SK-N-SH (cell line): ENCODE measurements around the gene RFPL3. TPM values are rescaled to one million over a fixed set of nuclear protein-coding genes. Genes with fewer than 3 reads are reported as not detected.
"Not testable (repeated sequence)": the region's sequence is repeated elsewhere in the genome, so short reads cannot be mapped to it uniquely, and the experiment has no call there.

Experiments used
- CTCF ChIA-PET: fragments of 300-600, 350-600 bp; formaldehyde crosslinking; extraction: SDS; loops from one replicate; lab custom pipeline; 2021; lab: Yijun Ruan, JAX
- POLR2A ChIA-PET: fragments of 350-600 bp; sonication (Branson Sonifier 250); formaldehyde crosslinking; extraction: SDS; loops from one replicate; lab custom pipeline; 2020; ENCODE audit warnings: antibody characterized with exemption, inconsistent platforms; lab: Yijun Ruan, JAX
- DNase-seq: peaks from one replicate; pipeline ENCODE4 v3.0.0; 2012
- H2AFZ ChIP-seq: fragments of 200-600 bp; sonication (generic); 2 replicates; pipeline ENCODE4 v1.8.1; 2016; ENCODE audit warnings: antibody characterized with exemption, mild to moderate bottlenecking, low read depth
- H3F3A ChIP-seq: fragments of 200-600 bp; sonication (generic); replicated peaks from 2 replicates; pipeline ENCODE3; 2016; ENCODE audit warnings: antibody characterized with exemption, mild to moderate bottlenecking; ENCODE audit not compliant: insufficient read depth
- H3K27ac ChIP-seq, 2 experiments: fragments of 200-500 bp in 1 of 2; fragments of 200-600 bp in 1 of 2; sonication (Bioruptor generic) in 1 of 2; sonication (generic), shearing (Covaris generic) in 1 of 2; 2 replicates each; pipeline versions ENCODE4 v1.5.1 to v1.6.1; 2014 to 2016; ENCODE audit warnings: low read depth in 2 of 2, inconsistent platforms in 1 of 2, low read length in 1 of 2, mild to moderate bottlenecking in 1 of 2, mixed read lengths in 1 of 2
- H3K27me3 ChIP-seq: fragments of 200-600 bp; sonication (generic), shearing (Covaris generic); 2 replicates; pipeline ENCODE4 v1.6.1; 2016; ENCODE audit warnings: mixed run types; ENCODE audit not compliant: insufficient read depth
- H3K36me3 ChIP-seq, 2 experiments: fragments of 200-500 bp in 1 of 2; fragments of 200-600 bp in 1 of 2; sonication (Bioruptor generic) in 1 of 2; sonication (generic) in 1 of 2; replicated peaks in 1 of 2; 2 replicates each; pipeline versions ENCODE3 to v1.5.1; 2014 to 2016; ENCODE audit warnings: low read length in 1 of 2, mild to moderate bottlenecking in 1 of 2; ENCODE audit not compliant: insufficient read depth in 2 of 2, control insufficient read depth in 1 of 2
- H3K4me1 ChIP-seq, 2 experiments: fragments of 200-500 bp in 1 of 2; fragments of 200-600 bp in 1 of 2; sonication (Bioruptor generic) in 1 of 2; sonication (generic), shearing (Covaris generic) in 1 of 2; 2 replicates each; pipeline versions ENCODE4 v1.5.1 to v1.6.1; 2014 to 2016; ENCODE audit warnings: low read depth in 1 of 2, low read length in 1 of 2, mixed run types in 1 of 2; ENCODE audit not compliant: insufficient read depth in 2 of 2, control insufficient read depth in 1 of 2
- H3K4me2 ChIP-seq: fragments of 200-600 bp; sonication (generic), shearing (Covaris generic); 2 replicates; pipeline ENCODE4 v1.6.1; 2017; ENCODE audit warnings: mixed run types
- H3K4me3 ChIP-seq, 2 experiments: fragments of 200-500 bp in 1 of 2; fragments of 200-600 bp in 1 of 2; sonication (Bioruptor generic) in 1 of 2; sonication (generic), shearing (Covaris generic) in 1 of 2; 2 replicates each; pipeline versions ENCODE4 v1.5.1 to v1.8.1; 2014 to 2016; ENCODE audit warnings: low read depth in 2 of 2, inconsistent platforms in 1 of 2, low read length in 1 of 2, mild to moderate bottlenecking in 1 of 2, mixed read lengths in 1 of 2, moderate library complexity in 1 of 2
- H3K79me2 ChIP-seq: fragments of 200-600 bp; sonication (generic); 2 replicates; pipeline ENCODE4 v1.8.1; 2017; ENCODE audit warnings: mild to moderate bottlenecking; ENCODE audit not compliant: insufficient read depth
- H3K9ac ChIP-seq: fragments of 200-600 bp; sonication (generic); 2 replicates; pipeline ENCODE4 v1.6.1; 2017; ENCODE audit warnings: mixed run types
- H3K9me2 ChIP-seq: fragments of 200-600 bp; sonication (generic); 2 replicates; pipeline ENCODE4 v1.6.1; 2017; ENCODE audit warnings: mixed run types
- H3K9me3 ChIP-seq: fragments of 200-600 bp; sonication (generic); 2 replicates; pipeline ENCODE4 v1.6.1; 2017; ENCODE audit warnings: mixed run types, mild to moderate bottlenecking, moderate library complexity
- H4K20me1 ChIP-seq: fragments of 200-600 bp; sonication (generic); 2 replicates; pipeline ENCODE4 v1.6.1; 2017; ENCODE audit warnings: mild to moderate bottlenecking, mixed run types; ENCODE audit not compliant: insufficient read depth
- EP300 ChIP-seq, 2 experiments: IDR thresholded peaks; 2 replicates each; pipeline versions ENCODE4 v1.4.0 to v1.6.1; 2012; ENCODE audit warnings: borderline replicate concordance in 1 of 2, low read depth in 1 of 2, low read length in 1 of 2
- FOXJ3 ChIP-seq: sonication (generic); formaldehyde crosslinking; IDR thresholded peaks from 2 replicates; pipeline ENCODE4 v1.5.1; 2020; ENCODE audit warnings: mild to moderate bottlenecking, missing genetic modification reagents
- FOXM1 ChIP-seq: IDR thresholded peaks from 2 replicates; pipeline ENCODE4 v1.4.0; 2012; ENCODE audit warnings: low read depth, mild to moderate bottlenecking
- GABPA ChIP-seq: IDR thresholded peaks from 2 replicates; pipeline ENCODE4 v1.4.0; 2012; ENCODE audit warnings: low read depth, mild to moderate bottlenecking
- IRF3 ChIP-seq: fragments of 150-350 bp; IDR thresholded peaks from 2 replicates; pipeline ENCODE4 v1.6.1; 2016; ENCODE audit warnings: mild to moderate bottlenecking, low read depth, low read length
- POLR2AphosphoS5 ChIP-seq: IDR thresholded peaks from 2 replicates; pipeline ENCODE4 v1.6.1; 2012; ENCODE audit warnings: low read depth, low read length
- RFX5 ChIP-seq: IDR thresholded peaks from 2 replicates; pipeline ENCODE4 v1.6.1; 2012; ENCODE audit warnings: mild to moderate bottlenecking, improper control_type of control experiment, low read length
- SIN3A ChIP-seq: IDR thresholded peaks from 2 replicates; pipeline ENCODE4 v1.6.1; 2012; ENCODE audit warnings: low read depth, mild to moderate bottlenecking, low read length, moderate library complexity, borderline replicate concordance
- TEAD4 ChIP-seq: IDR thresholded peaks from 2 replicates; pipeline ENCODE4 v1.4.0; 2012; ENCODE audit warnings: mild to moderate bottlenecking, borderline replicate concordance; ENCODE audit not compliant: insufficient read depth
- WGBS: methylation state at CpG from one replicate; pipeline ENCODE4 v1.1.6; 2017; ENCODE audit warnings: low lambda C conversion rate; 5-methylcytosine and 5-hydroxymethylcytosine counted together
- polyA plus RNA-seq, 3 experiments: library from polyadenylated mRNA; depleted of rRNA; stranded (reverse); fragments of >200 nt; gene quantifications; 2 replicates each; pipeline ENCODE4 v1.2.3, GENCODE V29; 2012

The RFPL3 gene
- polyA plus RNA-seq, 1 of the 3 experiments (the other 2 are of a cell fraction): not detected

DNA sequence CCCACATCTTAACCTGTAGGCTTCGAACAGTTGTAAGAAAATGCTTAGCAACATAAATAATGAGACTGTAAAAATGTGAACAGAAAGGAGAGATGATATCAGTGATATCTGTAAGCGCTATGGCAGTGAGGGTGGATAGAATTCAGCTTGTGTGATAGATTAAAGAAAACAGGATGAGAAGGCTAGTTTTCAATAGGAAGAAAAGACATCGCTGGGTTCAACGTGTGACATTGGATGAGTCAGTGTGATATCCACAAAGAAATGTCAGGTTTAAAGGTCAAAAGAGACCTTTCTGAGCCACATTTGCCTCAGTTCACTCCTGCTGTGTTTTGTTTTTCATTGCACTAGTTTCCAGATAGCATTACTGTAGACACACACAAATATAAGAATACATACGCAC, 13.7 kb upstream of the RFPL3 start:
- Histone ChIP-seq H3K9ac (no peak overlapping the region), H2AFZ (no peak overlapping the region), H3K79me2 (no peaks in the 10 kb centered on the region), H3K27me3 (no peaks in the 10 kb centered on the region), H3K4me2 (no peak overlapping the region), H3F3A (no peaks in the 10 kb centered on the region), H3K4me3 (no peak overlapping the region), H3K27ac (no peak overlapping the region), H3K4me1 (no peaks in the 10 kb centered on the region), H3K9me2 (no peaks in the 10 kb centered on the region), H3K36me3 (no peaks in the 10 kb centered on the region), H3K9me3 (no peaks in the 10 kb centered on the region), H4K20me1 (no peaks in the 10 kb centered on the region)
- TF ChIP-seq GABPA: no peak
- no peak for TF ChIP-seq RFX5
- no peak for TF ChIP-seq TEAD4
- TF ChIP-seq SIN3A: no peak
- TF ChIP-seq EP300 (IDR thresholded peaks at IDR 0.05; ENCODE audit: borderline replicate concordance in 1 of 2, low read depth in 1 of 2, low read length in 1 of 2): no peak
- ChIA-PET CTCF (interaction anchor here (1.3 to 2.6 kb wide), 3 partner anchors 78 to 373 kb away, joined by 3 to 10 read pairs (median 5); no protein-coding TSS in a partner anchor), POLR2A (no interaction called here)
- WGBS: 50% methylated on average over 5 of the region's 5 CpGs
- no peak for DNase-seq

GRCh38 chr22:32348031-32348611, 9.5 kb upstream of the RFPL3 start:
- no peaks in the 10 kb centered on the region for H3K36me3 ChIP-seq
- WGBS: 69% methylated on average over 5 of the region's 6 CpGs
- H3F3A ChIP-seq: no peaks in the 10 kb centered on the region
- no peaks in the 10 kb centered on the region for H3K79me2 ChIP-seq
- H3K4me2 ChIP-seq: no peak overlapping the region
- H3K9me3 ChIP-seq: no peaks in the 10 kb centered on the region
- no peaks in the 10 kb centered on the region for H4K20me1 ChIP-seq
- CTCF ChIA-PET: interaction anchor here (0.7 to 1.5 kb wide), 3 partner anchors 20 to 146 kb away, joined by 3 to 4 read pairs (median 3); no protein-coding TSS in a partner anchor
- H3K9ac ChIP-seq: no peak overlapping the region
- no peak overlapping the region for H3K27ac ChIP-seq
- H3K4me3 ChIP-seq: no peak overlapping the region
- no peaks in the 10 kb centered on the region for H3K9me2 ChIP-seq
- POLR2A ChIA-PET: interaction anchor here (1.1 kb wide), 1 partner anchor 11 kb away, joined by 3 read pairs; no protein-coding TSS in a partner anchor
- TF ChIP-seq FOXJ3 (CRISPR knock-in tag) (no peak), IRF3 (no peak), RFX5 (no peak), POLR2AphosphoS5 (no peak), FOXM1 (no peak)
- no peak overlapping the region for H2AFZ ChIP-seq
- no peaks in the 10 kb centered on the region for H3K4me1 ChIP-seq
- no peaks in the 10 kb centered on the region for H3K27me3 ChIP-seq
- no peak for DNase-seq

DNA sequence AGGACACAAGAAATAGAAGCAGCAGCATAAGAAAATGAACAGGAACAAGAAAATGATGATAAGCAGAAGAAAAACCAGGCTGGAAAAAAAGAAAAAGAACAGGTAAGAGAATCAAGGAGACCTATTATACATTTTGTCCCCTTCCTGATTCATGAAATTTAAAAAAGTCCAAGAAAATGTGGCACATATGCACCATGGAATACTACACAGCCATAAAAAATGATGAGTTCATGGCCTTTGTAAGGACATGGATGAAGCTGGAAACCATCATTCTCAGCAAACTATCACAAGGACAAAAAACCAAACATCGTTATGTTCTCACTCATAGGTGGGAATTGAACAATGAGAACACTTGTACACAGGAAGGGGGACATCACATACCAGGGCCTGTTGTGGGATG, 5.8 kb upstream of the RFPL3 start:
- H2AFZ ChIP-seq, H3K9ac ChIP-seq, H3K79me2 ChIP-seq, H3F3A ChIP-seq, H3K27me3 ChIP-seq, H3K9me2 ChIP-seq, CTCF ChIA-PET, H3K4me2 ChIP-seq, H3K36me3 ChIP-seq, H4K20me1 ChIP-seq, H3K9me3 ChIP-seq, H3K4me1 ChIP-seq, DNase-seq, H3K27ac ChIP-seq, H3K4me3 ChIP-seq: not testable (repeated sequence)
- POLR2A ChIA-PET: interaction anchor here (0.6 kb wide), 1 partner anchor 9 kb away, joined by 3 read pairs; no protein-coding TSS in a partner anchor
- 55% methylated on average over 1 of the region's 1 CpG for WGBS
